Brain microvascular endothelial cell (primary cell): ENCODE measurements around the gene PLCB1.

Source experiments
- DNase-seq: peaks from one replicate; pipeline ENCODE4 v3.0.0-alpha.2; 2020
- H3K27ac ChIP-seq: fragments of 250-450 bp; sonication (Bioruptor Pico); 2 replicates; pipeline ENCODE4 v1.5.1; 2020; ENCODE audit warnings: mild to moderate bottlenecking, moderate library complexity
- H3K27me3 ChIP-seq: fragments of 250-450 bp; sonication (Bioruptor Pico); replicated peaks from 2 replicates; pipeline ENCODE4 v1.5.1; 2020; ENCODE audit warnings: mild to moderate bottlenecking
- H3K36me3 ChIP-seq: fragments of 250-450 bp; sonication (Bioruptor Pico); replicated peaks from 2 replicates; pipeline ENCODE4 v1.5.1; 2020; ENCODE audit warnings: mild to moderate bottlenecking
- H3K4me3 ChIP-seq: 2 replicates; pipeline ENCODE4 v1.5.1; 2011; ENCODE audit warnings: low read depth, mild to moderate bottlenecking, control low read depth, low read length, moderate library complexity
- in situ Hi-C: cut with HindIII; loops from 2 replicates; pipeline ENCODE4 v1.10.0; 2017; ENCODE audit warnings: low sequenced_read_pairs, low pct_ligation_motif_present
- TF ChIP-seq, protein P1 (sequence below): IDR thresholded peaks from 2 replicates; pipeline ENCODE4 v1.5.1; 2011; ENCODE audit warnings: low read depth, mild to moderate bottlenecking, moderate library complexity, low read length, control low read depth, inconsistent platforms; ENCODE audit errors: missing control alignments

PLCB1 gene

DNA sequence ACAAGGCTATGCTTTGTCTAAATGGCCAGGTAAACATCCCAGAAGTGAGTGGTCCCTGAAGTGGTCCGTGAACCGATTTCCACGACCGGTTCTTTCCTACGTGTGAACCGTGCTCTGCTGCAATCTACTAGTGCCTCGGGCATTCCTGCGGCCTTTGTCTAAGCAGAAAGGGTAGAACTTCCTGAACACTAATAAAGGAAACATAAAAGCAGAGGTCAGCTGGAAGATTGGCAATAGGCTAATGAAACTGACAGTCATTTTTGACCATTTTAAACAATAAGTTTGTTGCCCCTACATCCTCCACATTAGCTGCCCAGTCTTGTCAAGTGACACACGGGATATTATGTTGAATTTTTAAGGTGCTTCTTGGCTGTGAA lies 410.0 kb downstream of the PLCB1 start:
- no peak overlapping the region for H3K4me3 ChIP-seq
- in situ Hi-C loops, result no loop called here
- no peaks in the 10 kb centered on the region for H3K27me3 ChIP-seq
- H3K27ac ChIP-seq, result no peak overlapping the region
- TF ChIP-seq, protein P1, sequence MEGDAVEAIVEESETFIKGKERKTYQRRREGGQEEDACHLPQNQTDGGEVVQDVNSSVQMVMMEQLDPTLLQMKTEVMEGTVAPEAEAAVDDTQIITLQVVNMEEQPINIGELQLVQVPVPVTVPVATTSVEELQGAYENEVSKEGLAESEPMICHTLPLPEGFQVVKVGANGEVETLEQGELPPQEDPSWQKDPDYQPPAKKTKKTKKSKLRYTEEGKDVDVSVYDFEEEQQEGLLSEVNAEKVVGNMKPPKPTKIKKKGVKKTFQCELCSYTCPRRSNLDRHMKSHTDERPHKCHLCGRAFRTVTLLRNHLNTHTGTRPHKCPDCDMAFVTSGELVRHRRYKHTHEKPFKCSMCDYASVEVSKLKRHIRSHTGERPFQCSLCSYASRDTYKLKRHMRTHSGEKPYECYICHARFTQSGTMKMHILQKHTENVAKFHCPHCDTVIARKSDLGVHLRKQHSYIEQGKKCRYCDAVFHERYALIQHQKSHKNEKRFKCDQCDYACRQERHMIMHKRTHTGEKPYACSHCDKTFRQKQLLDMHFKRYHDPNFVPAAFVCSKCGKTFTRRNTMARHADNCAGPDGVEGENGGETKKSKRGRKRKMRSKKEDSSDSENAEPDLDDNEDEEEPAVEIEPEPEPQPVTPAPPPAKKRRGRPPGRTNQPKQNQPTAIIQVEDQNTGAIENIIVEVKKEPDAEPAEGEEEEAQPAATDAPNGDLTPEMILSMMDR, result no peak
- no peak for DNase-seq
- no peaks in the 10 kb centered on the region for H3K36me3 ChIP-seq

DNA sequence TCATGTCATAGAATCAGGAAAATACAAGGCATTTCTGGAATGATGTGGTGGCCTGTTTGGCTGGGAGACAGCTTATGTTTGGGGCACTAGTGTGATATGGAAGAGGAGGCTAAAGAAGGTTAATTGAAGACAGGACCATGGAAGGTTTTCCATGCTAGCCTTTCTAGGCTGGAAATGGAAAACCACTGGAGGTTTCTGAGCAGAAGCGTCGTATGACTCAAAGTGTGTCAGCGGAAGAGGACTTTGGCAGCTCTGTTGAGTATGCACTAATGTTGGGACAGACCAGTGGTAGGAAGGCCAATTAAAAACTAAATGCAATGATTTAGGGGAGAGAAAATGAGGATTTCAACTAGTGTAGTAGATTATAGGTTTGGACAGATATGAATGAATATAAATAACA lies 413.1 kb downstream of the PLCB1 start:
- peak; percentile 18 for DNase-seq
- in situ Hi-C loops, result no loop called here
- H3K36me3 ChIP-seq, result no peaks in the 10 kb centered on the region
- H3K27ac ChIP-seq, result no peak overlapping the region
- no peak overlapping the region for H3K4me3 ChIP-seq
- no peaks in the 10 kb centered on the region for H3K27me3 ChIP-seq
- TF ChIP-seq, protein P1, result no peak

DNA sequence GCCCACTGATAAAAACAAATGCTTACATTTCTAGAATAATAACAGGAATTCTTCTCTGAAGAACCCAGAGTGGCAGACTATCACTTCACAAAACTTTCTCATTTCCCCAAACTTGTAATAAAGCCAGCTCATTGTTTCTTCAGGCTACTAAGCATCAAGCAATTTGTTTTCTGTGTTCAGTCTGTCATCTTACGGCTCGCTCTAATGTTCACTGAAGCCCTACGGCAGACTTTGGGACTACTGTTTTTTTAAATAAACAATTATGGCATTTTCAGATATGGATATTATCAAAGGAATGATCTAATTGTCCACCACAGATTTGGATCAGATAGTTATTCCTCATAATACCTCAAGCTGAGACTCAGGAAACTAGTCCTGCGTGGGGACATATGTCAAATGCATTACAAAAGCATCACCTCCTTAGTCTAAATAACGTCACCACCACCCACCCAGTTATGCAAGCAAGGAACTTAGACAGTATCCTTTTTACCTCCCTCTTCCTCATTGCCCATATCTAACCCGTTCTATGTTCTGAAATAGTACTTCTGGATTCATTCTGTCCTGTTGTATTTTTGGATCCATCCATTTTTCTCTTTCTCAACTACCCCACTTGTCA lies 415.1 kb downstream of the PLCB1 start:
- H3K27me3 ChIP-seq, result no peaks in the 10 kb centered on the region
- DNase-seq, result no peak
- H3K27ac ChIP-seq, result no peak overlapping the region
- no peak overlapping the region for H3K4me3 ChIP-seq
- in situ Hi-C loops, result no loop called here
- no peaks in the 10 kb centered on the region for H3K36me3 ChIP-seq
- TF ChIP-seq, protein P1, result no peak

DNA sequence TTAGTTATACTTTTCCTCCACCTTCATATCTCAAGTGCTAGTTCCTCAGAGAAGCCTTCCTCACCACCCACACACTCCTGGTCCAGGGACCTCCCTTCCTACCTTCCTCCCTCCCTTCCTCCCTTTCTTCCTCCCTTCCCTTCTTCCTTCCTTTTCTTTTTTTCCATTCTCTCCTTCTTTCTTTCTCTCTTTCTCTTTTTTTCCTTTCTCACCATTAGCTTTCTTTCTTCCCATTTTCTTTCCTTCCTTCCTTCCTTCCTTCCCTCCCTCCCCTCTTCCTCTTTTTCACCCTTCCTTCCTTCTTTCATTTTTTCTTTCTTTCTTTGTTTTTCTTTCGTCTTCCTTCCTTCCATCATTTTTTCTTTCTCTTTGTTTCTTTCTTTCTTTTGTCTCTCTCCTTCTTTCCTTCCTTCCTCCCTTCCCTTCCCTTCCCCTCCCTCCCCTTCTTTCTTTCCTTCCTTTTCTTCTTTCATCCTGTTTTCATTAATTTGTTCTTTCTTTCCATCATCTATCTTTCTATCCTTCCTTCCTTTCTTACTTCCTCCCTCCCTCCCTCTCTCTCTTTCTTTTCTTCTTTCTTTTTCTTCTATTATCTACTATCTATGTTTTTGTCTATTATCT lies 416.0 kb downstream of the PLCB1 start:
- Histone ChIP-seq H3K36me3 (no peaks in the 10 kb centered on the region), H3K4me3 (no peak overlapping the region), H3K27me3 (no peaks in the 10 kb centered on the region), H3K27ac (no peak overlapping the region)
- TF ChIP-seq, protein P1, result no peak
- in situ Hi-C loops, result no loop called here
- no peak for DNase-seq

DNA sequence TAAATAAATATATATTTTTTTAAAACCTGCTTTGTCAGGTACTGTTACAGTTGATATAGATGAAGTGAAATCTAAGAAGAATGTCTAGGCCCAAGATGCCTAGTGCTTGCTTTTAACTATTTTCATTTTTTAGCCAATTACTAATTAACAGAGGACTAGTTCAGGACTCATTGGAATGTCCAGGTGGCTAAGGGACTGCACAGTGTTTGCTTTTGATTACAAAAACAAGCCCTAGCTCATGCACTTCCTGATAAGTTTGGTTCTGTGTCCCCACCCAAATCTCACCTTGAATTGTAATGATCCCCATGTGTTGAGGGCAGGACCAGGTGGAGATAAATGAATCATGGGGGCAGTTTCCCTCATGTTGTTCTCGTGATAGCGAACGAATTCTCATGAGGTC lies 417.1 kb downstream of the PLCB1 start:
- TF ChIP-seq, protein P1, result no peak
- Histone ChIP-seq H3K36me3 (no peaks in the 10 kb centered on the region), H3K27ac (no peak overlapping the region), H3K4me3 (no peak overlapping the region), H3K27me3 (no peaks in the 10 kb centered on the region)
- in situ Hi-C loops, result no loop called here
- no peak for DNase-seq

- DNase-seq, result peak; percentile 13
- Histone ChIP-seq H3K4me3 (no peak overlapping the region), H3K36me3 (no peaks in the 10 kb centered on the region), H3K27ac (peak overlapping the region; percentile 32), H3K27me3 (no peaks in the 10 kb centered on the region)
- in situ Hi-C loops, result no loop called here
- TF ChIP-seq, protein P1, result no peak
Observed at GRCh38 chr20:8557711-8558110, 425.6 kb downstream of the PLCB1 start.
